Measurements from ENCODE around the gene CNGA4.

CNGA4 gene

GRCh38 chr11:6283453-6284023 is 44.6 kb downstream of the CNGA4 start:
- Histone ChIP-seq H3K36me3 (ENCODE audit: control insufficient read depth in 1 of 2, insufficient read depth in 2 of 2, low read length in 2 of 2) (no peaks in the 10 kb centered on the region), H3K27ac (ENCODE audit: low read depth, low read length) (no peak overlapping the region), H3K4me3 (ENCODE audit: low read depth in 1 of 2, low read length in 2 of 2) (no peak overlapping the region), H3K9ac (ENCODE audit: low read depth in 1 of 2, low read length in 2 of 2) (no peak overlapping the region), H3K27me3 (ENCODE audit: control insufficient read depth in 1 of 2, insufficient read depth in 2 of 2, low read length in 2 of 2) (peaks cover 0 to 3% of the 10 kb centered on the region in 2 donors), H3K9me3 (ENCODE audit: control insufficient read depth in 1 of 2, low read length in 2 of 2) (no peaks in the 10 kb centered on the region), H3K4me1 (ENCODE audit: control insufficient read depth in 1 of 2, insufficient read depth in 2 of 2, low read length in 2 of 2) (no peaks in the 10 kb centered on the region)

GRCh38 chr11:6284250-6284649 is 45.4 kb downstream of the CNGA4 start:
- Histone ChIP-seq H3K36me3 (ENCODE audit: control insufficient read depth in 1 of 2, insufficient read depth in 2 of 2, low read length in 2 of 2) (no peaks in the 10 kb centered on the region), H3K9me3 (ENCODE audit: control insufficient read depth in 1 of 2, low read length in 2 of 2) (no peaks in the 10 kb centered on the region), H3K27me3 (ENCODE audit: control insufficient read depth in 1 of 2, insufficient read depth in 2 of 2, low read length in 2 of 2) (peaks cover 0 to 3% of the 10 kb centered on the region in 2 donors), H3K27ac (ENCODE audit: low read depth, low read length) (no peak overlapping the region), H3K9ac (ENCODE audit: low read depth in 1 of 2, low read length in 2 of 2) (no peak overlapping the region), H3K4me3 (ENCODE audit: low read depth in 1 of 2, low read length in 2 of 2) (no peak overlapping the region), H3K4me1 (ENCODE audit: control insufficient read depth in 1 of 2, insufficient read depth in 2 of 2, low read length in 2 of 2) (no peaks in the 10 kb centered on the region)

DNA sequence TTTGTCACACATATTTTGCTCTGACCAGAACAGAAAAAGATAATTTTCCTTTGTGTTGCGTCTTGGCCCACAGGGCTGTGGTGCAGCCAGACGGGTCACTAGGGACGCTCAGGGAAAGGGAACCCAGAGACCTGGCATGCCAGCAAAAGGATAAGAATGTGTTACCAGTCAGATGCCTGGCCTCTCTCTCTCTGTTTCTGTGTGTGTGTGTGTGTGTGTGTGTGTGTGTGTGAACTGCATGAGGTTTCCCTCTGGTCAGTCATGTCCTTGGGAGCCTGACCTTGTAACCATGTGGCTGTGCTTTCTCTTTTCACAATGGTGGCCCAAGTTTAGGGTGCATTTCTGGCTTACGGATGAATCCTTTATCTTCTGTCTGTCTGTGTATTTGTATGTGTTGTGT is 46.1 kb downstream of the CNGA4 start:
- Histone ChIP-seq H3K27ac (ENCODE audit: low read depth, low read length) (no peak overlapping the region), H3K36me3 (ENCODE audit: control insufficient read depth in 1 of 2, insufficient read depth in 2 of 2, low read length in 2 of 2) (no peaks in the 10 kb centered on the region), H3K9me3 (ENCODE audit: control insufficient read depth in 1 of 2, low read length in 2 of 2) (no peaks in the 10 kb centered on the region), H3K27me3 (ENCODE audit: control insufficient read depth in 1 of 2, insufficient read depth in 2 of 2, low read length in 2 of 2) (peaks cover 0 to 3% of the 10 kb centered on the region in 2 donors), H3K4me3 (ENCODE audit: low read depth in 1 of 2, low read length in 2 of 2) (no peak overlapping the region), H3K9ac (ENCODE audit: low read depth in 1 of 2, low read length in 2 of 2) (no peak overlapping the region), H3K4me1 (ENCODE audit: control insufficient read depth in 1 of 2, insufficient read depth in 2 of 2, low read length in 2 of 2) (no peaks in the 10 kb centered on the region)

Measured in duodenal mucosa (tissue), 2 donors.